RWPE2 (cell line): ENCODE measurements around the gene PWP1.
A peak's percentile ranks its signal among the peaks of the same experiment; 100 is the strongest.

Source experiments
- ATAC-seq: fragments of 200-7000 bp; cut with Tn5 transposase; 3 replicates; pipeline ENCODE4 v1.9.1; 2021; ENCODE audit warnings: low read depth
- DNase-seq: peaks from one replicate; pipeline ENCODE4 v3.0.0-alpha.2; 2020; ENCODE audit warnings: low spot score
- H3K27ac ChIP-seq: fragments of 450-650 bp; 2 replicates; pipeline ENCODE4 v1.5.1; 2017; ENCODE audit warnings: mild to moderate bottlenecking; ENCODE audit not compliant: poor library complexity, severe bottlenecking
- H3K27me3 ChIP-seq: fragments of 250-450 bp; sonication (Bioruptor Pico); 2 replicates; pipeline ENCODE4 v1.5.1; 2021; ENCODE audit warnings: mild to moderate bottlenecking, moderate library complexity; ENCODE audit not compliant: insufficient read depth, poor library complexity, severe bottlenecking
- H3K36me3 ChIP-seq: fragments of 250-450 bp; sonication (Bioruptor Pico); 2 replicates; pipeline ENCODE4 v1.5.1; 2020; ENCODE audit warnings: low read depth, mild to moderate bottlenecking, moderate library complexity
- H3K4me1 ChIP-seq: fragments of 250-450 bp; sonication (Bioruptor Pico); 2 replicates; pipeline ENCODE4 v1.5.1; 2021; ENCODE audit warnings: mild to moderate bottlenecking, moderate library complexity; ENCODE audit not compliant: insufficient read depth, poor library complexity, severe bottlenecking
- H3K4me3 ChIP-seq: fragments of 250-450 bp; sonication (Bioruptor Pico); 2 replicates; pipeline ENCODE4 v1.5.1; 2021; ENCODE audit warnings: mild to moderate bottlenecking, moderate library complexity; ENCODE audit not compliant: severe bottlenecking
- H3K9me3 ChIP-seq: fragments of 250-450 bp; sonication (Bioruptor Pico); 2 replicates; pipeline ENCODE4 v1.5.1; 2021; ENCODE audit warnings: mild to moderate bottlenecking, moderate library complexity; ENCODE audit not compliant: severe bottlenecking
- TF ChIP-seq, protein P1 (sequence below): fragments of 450-650 bp; IDR thresholded peaks from one replicate; pipeline ENCODE4 v1.5.1; 2017; ENCODE audit warnings: mild to moderate bottlenecking, moderate library complexity; ENCODE audit not compliant: poor library complexity, severe bottlenecking

PWP1 gene

DNA sequence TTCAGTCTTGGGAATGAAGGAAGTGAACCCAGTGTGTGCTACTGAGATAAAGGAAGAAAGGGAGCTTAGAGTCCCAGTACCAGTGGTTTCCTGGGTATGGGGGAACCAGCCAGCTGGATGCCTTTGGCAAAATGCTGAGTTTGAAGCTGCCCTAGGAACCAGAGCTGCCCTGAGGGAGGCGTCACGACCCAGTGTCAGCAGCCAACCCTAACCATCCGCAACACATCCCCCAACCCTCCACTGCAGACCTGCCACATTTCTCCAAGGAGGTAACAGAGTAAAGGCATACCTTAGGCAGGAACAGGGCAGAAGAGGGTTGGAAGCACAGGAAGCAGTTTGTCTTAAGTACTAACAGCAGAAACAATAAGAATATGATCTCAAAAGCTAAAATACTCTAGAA lies 46.8 kb downstream of the PWP1 start:
- H3K27ac ChIP-seq, result no peak overlapping the region
- DNase-seq (no peak), ATAC-seq (no peak)
- TF ChIP-seq, protein P1, sequence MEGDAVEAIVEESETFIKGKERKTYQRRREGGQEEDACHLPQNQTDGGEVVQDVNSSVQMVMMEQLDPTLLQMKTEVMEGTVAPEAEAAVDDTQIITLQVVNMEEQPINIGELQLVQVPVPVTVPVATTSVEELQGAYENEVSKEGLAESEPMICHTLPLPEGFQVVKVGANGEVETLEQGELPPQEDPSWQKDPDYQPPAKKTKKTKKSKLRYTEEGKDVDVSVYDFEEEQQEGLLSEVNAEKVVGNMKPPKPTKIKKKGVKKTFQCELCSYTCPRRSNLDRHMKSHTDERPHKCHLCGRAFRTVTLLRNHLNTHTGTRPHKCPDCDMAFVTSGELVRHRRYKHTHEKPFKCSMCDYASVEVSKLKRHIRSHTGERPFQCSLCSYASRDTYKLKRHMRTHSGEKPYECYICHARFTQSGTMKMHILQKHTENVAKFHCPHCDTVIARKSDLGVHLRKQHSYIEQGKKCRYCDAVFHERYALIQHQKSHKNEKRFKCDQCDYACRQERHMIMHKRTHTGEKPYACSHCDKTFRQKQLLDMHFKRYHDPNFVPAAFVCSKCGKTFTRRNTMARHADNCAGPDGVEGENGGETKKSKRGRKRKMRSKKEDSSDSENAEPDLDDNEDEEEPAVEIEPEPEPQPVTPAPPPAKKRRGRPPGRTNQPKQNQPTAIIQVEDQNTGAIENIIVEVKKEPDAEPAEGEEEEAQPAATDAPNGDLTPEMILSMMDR, result no peak
- H3K27me3 ChIP-seq, result no peaks in the 10 kb centered on the region
- no peaks in the 10 kb centered on the region for H3K9me3 ChIP-seq
- no peaks in the 10 kb centered on the region for H3K4me1 ChIP-seq
- peaks cover 44% of the 10 kb centered on the region for H3K36me3 ChIP-seq
- H3K4me3 ChIP-seq, result no peak overlapping the region

DNA sequence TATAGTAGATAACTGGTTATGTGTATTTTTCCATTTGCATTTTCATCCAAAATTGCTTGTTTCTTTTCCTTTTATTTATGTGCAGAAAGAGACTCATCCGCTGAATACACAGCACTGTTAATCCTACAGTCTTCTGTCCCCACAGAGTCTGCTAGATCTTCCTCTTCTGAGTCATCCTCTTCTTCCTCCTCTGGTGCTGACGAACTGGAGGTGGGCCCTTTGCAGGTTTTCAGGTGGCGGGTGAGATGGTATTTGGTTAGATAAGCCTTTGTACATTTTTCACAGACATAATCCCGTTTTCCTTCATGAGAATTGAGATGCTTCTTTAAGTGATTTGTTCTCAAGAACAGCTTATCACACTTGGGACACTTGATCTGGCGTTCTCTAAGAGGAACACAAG lies 48.5 kb downstream of the PWP1 start:
- Histone ChIP-seq H3K36me3 (peaks cover 62% of the 10 kb centered on the region), H3K4me1 (no peaks in the 10 kb centered on the region), H3K27ac (no peak overlapping the region), H3K9me3 (no peaks in the 10 kb centered on the region), H3K27me3 (no peaks in the 10 kb centered on the region), H3K4me3 (no peak overlapping the region)
- ATAC-seq (no peak), DNase-seq (no peak)
- TF ChIP-seq, protein P1, result no peak

DNA sequence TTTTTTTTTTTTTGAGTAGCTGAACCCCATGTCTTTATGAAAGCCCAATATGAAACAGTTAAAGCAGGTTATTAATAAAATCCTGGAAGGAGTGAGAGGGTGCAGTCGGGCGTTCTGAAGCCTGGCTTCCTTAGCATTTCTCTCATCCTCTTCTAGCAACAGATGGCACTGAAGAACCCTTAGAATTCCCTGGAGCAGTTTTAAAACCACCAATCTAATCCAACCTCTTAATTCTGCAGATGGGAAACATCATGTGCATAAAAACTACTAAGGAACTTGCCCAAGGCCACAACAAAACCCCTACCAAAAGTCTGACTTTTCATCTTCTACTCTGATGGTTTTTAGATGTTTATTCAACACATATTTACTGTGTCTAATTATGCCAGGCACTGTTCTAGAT lies 50.2 kb downstream of the PWP1 start:
- Histone ChIP-seq H3K36me3 (peaks cover 78% of the 10 kb centered on the region), H3K4me1 (no peaks in the 10 kb centered on the region)

DNA sequence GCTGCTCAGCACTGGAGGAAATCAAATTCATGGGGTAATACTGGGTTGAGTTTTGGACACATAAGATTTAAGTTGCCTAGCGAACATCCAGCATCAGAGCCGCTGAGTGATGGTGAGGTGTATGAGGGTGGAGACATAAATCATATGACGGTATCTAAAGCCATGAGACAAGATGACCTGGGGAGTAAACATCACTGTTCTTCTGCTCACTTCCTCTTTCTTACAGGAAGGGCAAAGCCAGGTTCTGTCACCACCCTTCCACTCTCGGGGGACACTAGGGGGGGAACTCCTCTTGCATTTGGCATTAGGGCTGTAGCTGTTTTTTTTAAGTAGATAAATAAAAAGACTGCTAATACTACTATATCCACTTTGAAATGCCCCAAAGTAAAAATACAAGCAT lies 51.3 kb downstream of the PWP1 start:
- Histone ChIP-seq H3K4me1 (no peaks in the 10 kb centered on the region), H3K4me3 (no peak overlapping the region), H3K9me3 (no peaks in the 10 kb centered on the region), H3K27ac (no peak overlapping the region), H3K27me3 (no peaks in the 10 kb centered on the region), H3K36me3 (peaks cover 90% of the 10 kb centered on the region)
- DNase-seq, result no peak
- TF ChIP-seq, protein P1, result no peak
- ATAC-seq, result no peak

More for the DNA sequence above, 50.2 kb downstream of the PWP1 start:
- DNase-seq (no peak), ATAC-seq (no peak)
- no peak overlapping the region for H3K4me3 ChIP-seq
- TF ChIP-seq, protein P1, result no peak
- H3K9me3 ChIP-seq, result no peaks in the 10 kb centered on the region
- H3K27ac ChIP-seq, result no peak overlapping the region
- H3K27me3 ChIP-seq, result no peaks in the 10 kb centered on the region

GRCh38 chr12:107748472-107748871 lies 62.9 kb downstream of the PWP1 start:
- Histone ChIP-seq H3K9me3 (no peaks in the 10 kb centered on the region), H3K4me1 (peaks cover 11% of the 10 kb centered on the region), H3K27ac (peak overlapping the region; percentile 77), H3K27me3 (no peaks in the 10 kb centered on the region), H3K4me3 (no peak overlapping the region), H3K36me3 (peaks cover 90% of the 10 kb centered on the region)
- TF ChIP-seq, protein P1, result no peak
- no peak for DNase-seq
- ATAC-seq, result peak; percentile 89
